Lower lobe of right lung (tissue), 2 donors: ENCODE results near the gene FANCB. TPM values are rescaled to one million over a fixed set of nuclear protein-coding genes. Genes with fewer than 3 reads are reported as not detected.

Source experiments
- ATAC-seq, 2 donors: fragments of 200-7000 bp; cut with Tn5 transposase; one replicate each; pipeline ENCODE4 v1.9.1; 2020 to 2022; ENCODE audit warnings: mild to moderate bottlenecking in 2 of 2, moderate library complexity in 2 of 2
- DNase-seq: peaks from one replicate; pipeline ENCODE4 v3.0.0-alpha.2; 2020
- H3K27ac ChIP-seq: fragments of 200-600 bp; one replicate; pipeline ENCODE4 v1.8.0; 2022
- H3K27me3 ChIP-seq: fragments of 200-600 bp; one replicate; pipeline ENCODE4 v1.8.0; 2022; ENCODE audit warnings: low read depth
- H3K36me3 ChIP-seq: fragments of 200-600 bp; one replicate; pipeline ENCODE4 v1.8.0; 2022; ENCODE audit warnings: mild to moderate bottlenecking
- H3K4me1 ChIP-seq: fragments of 200-600 bp; one replicate; pipeline ENCODE4 v1.8.0; 2022
- H3K4me3 ChIP-seq: fragments of 200-600 bp; one replicate; pipeline ENCODE4 v1.8.0; 2022; ENCODE audit warnings: mild to moderate bottlenecking
- H3K9me3 ChIP-seq: fragments of 200-600 bp; one replicate; pipeline ENCODE4 v1.8.0; 2022
- intact Hi-C: fragments of 100-400 bp; cut with DNase I; formaldehyde crosslinking; loops from one replicate; pipeline ENCODE4 v1.11.0; 2022
- total RNA-seq: library from RNA; stranded (reverse); fragmentation: NEBNext Ultra II Directional; extraction: Animal tissue kit (Norgen Biotek cat#: 25700); gene quantifications from one replicate; pipeline ENCODE4 v1.2.1, GENCODE V29; 2021
- TF ChIP-seq, protein P1 (sequence below): fragments of 200-600 bp; IDR thresholded peaks from one replicate; pipeline ENCODE4 v1.8.0; 2022; ENCODE audit warnings: antibody characterized with exemption, mild to moderate bottlenecking
- donor health status: DM: no; HTN: yes; CAD: no; lungs with severe emphysema.

The FANCB gene
- total RNA-seq, 1 donor from 2014 or later, result 1.5 TPM

DNA sequence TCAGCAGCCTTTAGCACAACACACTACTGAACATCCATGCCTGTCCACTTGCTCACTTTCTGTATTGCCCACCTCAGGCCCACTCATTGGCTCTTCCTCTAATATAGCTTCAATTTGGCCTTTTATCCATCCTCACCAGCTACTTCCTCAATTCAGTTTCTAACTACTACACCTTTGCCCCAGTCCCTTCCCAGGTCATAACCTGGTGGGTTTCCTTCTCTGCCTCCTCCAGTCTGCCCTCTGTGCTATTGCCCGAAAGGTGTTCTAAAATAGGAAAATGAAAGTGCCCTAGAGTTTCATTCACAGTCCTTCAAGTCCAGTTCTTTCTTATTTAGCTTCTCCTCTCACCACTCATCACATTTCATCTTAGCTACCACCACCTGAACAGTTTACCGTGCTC, 23.4 kb upstream of the FANCB start:
- TF ChIP-seq, protein P1, sequence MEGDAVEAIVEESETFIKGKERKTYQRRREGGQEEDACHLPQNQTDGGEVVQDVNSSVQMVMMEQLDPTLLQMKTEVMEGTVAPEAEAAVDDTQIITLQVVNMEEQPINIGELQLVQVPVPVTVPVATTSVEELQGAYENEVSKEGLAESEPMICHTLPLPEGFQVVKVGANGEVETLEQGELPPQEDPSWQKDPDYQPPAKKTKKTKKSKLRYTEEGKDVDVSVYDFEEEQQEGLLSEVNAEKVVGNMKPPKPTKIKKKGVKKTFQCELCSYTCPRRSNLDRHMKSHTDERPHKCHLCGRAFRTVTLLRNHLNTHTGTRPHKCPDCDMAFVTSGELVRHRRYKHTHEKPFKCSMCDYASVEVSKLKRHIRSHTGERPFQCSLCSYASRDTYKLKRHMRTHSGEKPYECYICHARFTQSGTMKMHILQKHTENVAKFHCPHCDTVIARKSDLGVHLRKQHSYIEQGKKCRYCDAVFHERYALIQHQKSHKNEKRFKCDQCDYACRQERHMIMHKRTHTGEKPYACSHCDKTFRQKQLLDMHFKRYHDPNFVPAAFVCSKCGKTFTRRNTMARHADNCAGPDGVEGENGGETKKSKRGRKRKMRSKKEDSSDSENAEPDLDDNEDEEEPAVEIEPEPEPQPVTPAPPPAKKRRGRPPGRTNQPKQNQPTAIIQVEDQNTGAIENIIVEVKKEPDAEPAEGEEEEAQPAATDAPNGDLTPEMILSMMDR, result no peak
- no peaks in the 10 kb centered on the region for H3K27me3 ChIP-seq
- ATAC-seq (no peak), DNase-seq (no peak)
- no peak overlapping the region for H3K4me3 ChIP-seq
- intact Hi-C loops, result no loop called here
- H3K36me3 ChIP-seq, result no peaks in the 10 kb centered on the region
- H3K9me3 ChIP-seq, result no peaks in the 10 kb centered on the region
- H3K4me1 ChIP-seq, result no peaks in the 10 kb centered on the region
- H3K27ac ChIP-seq, result no peak overlapping the region

DNA sequence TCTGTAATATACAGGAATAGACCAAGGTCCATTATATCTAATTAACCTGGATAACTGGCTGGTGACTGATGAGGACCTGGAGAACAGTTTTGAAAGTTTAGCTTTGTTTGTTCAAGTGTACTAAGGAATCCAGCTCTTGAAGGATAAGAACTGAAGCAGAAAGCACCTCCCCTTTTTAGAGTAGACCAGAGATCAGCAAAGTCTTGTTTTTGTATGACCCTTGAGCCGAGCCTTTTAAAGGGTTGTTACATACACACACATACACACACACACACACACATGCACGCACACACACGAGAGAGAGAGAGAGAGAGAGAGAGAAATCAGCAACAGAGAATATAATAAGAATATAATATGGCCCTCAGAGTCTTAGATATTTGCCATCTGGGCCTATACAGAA, 13.4 kb upstream of the FANCB start:
- no peak overlapping the region for H3K4me3 ChIP-seq
- H3K9me3 ChIP-seq, result no peaks in the 10 kb centered on the region
- TF ChIP-seq, protein P1, result no peak
- H3K27me3 ChIP-seq, result no peaks in the 10 kb centered on the region
- DNase-seq (no peak), ATAC-seq (peak; percentile 74 to 86)
- no peaks in the 10 kb centered on the region for H3K4me1 ChIP-seq
- H3K36me3 ChIP-seq, result no peaks in the 10 kb centered on the region
- no peak overlapping the region for H3K27ac ChIP-seq
- intact Hi-C loops, result no loop called here

DNA sequence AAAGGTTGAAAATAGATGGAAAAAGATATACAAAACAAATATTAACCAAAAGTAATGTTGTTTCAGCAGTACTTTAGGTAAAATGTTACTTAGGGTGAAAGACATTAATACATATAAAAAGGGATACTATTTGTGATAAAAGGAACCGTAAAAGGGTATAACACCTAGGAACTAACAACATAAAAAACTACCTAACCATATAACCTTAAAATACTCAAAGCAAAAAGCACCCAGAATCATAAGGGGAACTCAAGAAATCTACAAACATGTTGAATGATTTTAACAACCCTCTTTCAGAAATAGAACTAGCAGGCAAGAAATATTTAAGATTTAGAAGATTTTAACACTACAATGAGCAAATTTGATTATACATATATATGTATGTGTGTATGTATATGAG, 11.8 kb upstream of the FANCB start:
- no peak for ATAC-seq
- TF ChIP-seq, protein P1, result no peak

DNA sequence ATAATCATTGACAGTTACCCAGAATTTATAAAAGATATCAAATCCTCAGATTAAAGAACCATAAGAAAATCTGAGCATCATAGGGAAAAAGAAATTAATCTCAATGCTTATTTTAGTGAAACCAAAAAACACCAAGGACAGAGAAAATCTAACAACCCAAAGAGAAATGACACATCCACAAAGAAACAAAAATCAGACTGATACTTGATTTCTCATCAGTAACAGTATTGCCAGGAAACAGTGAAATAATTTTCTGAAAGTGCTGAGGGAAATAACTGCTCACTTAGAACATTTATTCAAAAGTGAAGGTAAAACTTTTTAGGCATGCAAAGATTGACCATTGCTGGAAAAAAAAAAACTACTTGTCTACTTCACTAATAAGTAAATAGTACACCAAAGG, 11.0 kb upstream of the FANCB start:
- no peak for ATAC-seq
- no peak overlapping the region for H3K27ac ChIP-seq
- H3K9me3 ChIP-seq, result no peaks in the 10 kb centered on the region
- no peaks in the 10 kb centered on the region for H3K27me3 ChIP-seq
- H3K4me1 ChIP-seq, result no peaks in the 10 kb centered on the region
- TF ChIP-seq, protein P1, result no peak
- no peak for DNase-seq
- no peaks in the 10 kb centered on the region for H3K36me3 ChIP-seq
- H3K4me3 ChIP-seq, result no peak overlapping the region
- intact Hi-C loops, result no loop called here

More for the DNA sequence above, 11.8 kb upstream of the FANCB start:
- Histone ChIP-seq H3K27me3 (no peaks in the 10 kb centered on the region), H3K4me3 (no peak overlapping the region), H3K4me1 (no peaks in the 10 kb centered on the region), H3K9me3 (no peaks in the 10 kb centered on the region), H3K36me3 (no peaks in the 10 kb centered on the region), H3K27ac (no peak overlapping the region)
- intact Hi-C loops, result no loop called here
- no peak for DNase-seq

DNA sequence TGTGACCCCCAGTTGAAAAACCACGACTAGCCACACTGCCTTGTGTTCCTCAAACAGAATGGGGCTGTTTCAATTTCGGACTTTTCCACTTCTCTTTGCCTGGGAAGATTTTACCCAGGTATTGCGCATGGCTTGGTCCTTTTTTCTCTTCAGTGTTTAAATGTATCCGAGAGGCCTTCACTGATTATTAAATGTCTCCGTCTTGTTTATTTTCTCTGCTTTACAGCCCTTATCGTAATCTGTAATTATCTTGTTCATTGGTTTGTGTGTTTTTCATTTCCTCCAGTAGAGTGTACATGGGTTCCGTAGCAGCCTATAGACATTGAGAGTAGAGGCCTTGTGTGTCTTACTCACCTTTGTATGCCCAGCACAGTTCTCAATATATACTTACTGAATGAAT, 2.8 kb upstream of the FANCB start:
- no peak overlapping the region for H3K27ac ChIP-seq
- H3K9me3 ChIP-seq, result no peaks in the 10 kb centered on the region
- intact Hi-C loops, result no loop called here
- H3K4me3 ChIP-seq, result no peak overlapping the region
- peaks cover 5% of the 10 kb centered on the region for H3K4me1 ChIP-seq
- H3K27me3 ChIP-seq, result no peaks in the 10 kb centered on the region
- DNase-seq (no peak), ATAC-seq (no peak)
- no peaks in the 10 kb centered on the region for H3K36me3 ChIP-seq
- TF ChIP-seq, protein P1, result no peak

DNA sequence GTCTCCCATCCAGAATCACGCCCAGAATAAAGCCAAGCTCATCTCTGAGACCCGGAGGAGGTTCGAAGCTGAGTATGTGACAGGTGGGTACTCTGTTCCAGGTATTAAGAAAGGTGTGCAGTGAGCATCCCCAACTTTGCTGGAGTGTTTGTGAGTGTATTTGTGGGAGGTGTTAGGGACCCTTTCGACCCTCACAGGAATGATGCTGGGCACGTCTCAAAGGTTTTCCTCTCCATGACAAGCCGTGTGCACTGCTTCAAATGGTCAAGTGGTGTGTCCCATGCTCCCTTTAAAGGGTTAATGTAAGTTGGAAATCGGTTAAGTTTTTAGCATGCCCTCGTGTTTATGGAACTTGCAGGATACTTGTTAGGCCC, 794 bp upstream of the FANCB start:
- Histone ChIP-seq H3K27ac (peak overlapping the region; percentile 81), H3K9me3 (no peaks in the 10 kb centered on the region), H3K36me3 (no peaks in the 10 kb centered on the region), H3K4me3 (peak overlapping the region; percentile 72), H3K27me3 (no peaks in the 10 kb centered on the region), H3K4me1 (peaks cover 5% of the 10 kb centered on the region)
- intact Hi-C loops, result no loop called here
- no peak for DNase-seq
- no peak for ATAC-seq
- TF ChIP-seq, protein P1, result no peak
